ENCODE measurements around the gene PUSL1. TPM values are rescaled to one million over a fixed set of nuclear protein-coding genes. Genes with fewer than 3 reads are reported as not detected.

The PUSL1 gene
- total RNA-seq, 1 donor from 2014 or later, result 32.1 TPM

DNA sequence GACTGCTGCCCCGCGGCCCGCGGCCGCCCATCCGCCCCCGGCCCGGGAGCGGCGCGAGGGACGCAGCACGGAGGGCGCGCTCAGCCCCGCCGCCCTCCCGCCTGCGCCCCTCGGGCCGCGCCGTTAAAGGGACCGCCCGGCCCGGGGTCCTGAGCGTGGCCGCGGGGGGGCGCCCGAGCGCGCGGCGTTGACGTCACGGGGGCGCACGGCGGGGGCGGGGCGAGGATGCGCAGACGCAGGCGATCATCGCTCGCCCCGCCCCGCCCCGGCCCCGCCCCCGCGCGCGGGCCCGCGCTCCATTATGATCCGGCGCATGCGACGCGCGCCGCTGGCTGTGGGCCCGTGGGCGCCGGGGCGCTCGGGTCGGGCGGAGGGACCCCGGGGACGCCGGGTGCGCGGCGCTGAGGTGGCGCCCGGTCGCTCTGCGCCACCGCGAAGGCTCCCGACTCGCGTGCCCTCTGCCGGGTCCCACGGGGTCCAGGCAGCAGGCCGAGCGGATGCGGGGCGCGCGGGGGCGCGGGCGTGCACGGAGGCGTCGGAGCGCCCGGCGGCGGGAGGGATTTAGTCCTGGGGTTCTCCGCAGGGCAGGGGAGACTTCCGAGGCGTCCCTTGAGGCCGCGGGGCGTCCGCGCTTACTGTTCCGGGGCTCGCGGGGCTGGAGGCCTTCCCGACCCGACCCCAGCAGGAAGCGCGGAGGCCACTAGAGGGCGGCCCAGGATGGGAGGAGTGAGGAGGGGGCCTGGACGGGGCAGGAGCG is 41.0 kb downstream of the PUSL1 start, which contains the start of gene DVL1:
TSS of gene DVL1 (minus strand) at position 163 of the 757 bp plus-strand sequence. CDS start 353 bp downstream, outside the sequence.
- DNase-seq (ENCODE audit: extremely low read depth, low read depth, low spot score), result no peak

DNA sequence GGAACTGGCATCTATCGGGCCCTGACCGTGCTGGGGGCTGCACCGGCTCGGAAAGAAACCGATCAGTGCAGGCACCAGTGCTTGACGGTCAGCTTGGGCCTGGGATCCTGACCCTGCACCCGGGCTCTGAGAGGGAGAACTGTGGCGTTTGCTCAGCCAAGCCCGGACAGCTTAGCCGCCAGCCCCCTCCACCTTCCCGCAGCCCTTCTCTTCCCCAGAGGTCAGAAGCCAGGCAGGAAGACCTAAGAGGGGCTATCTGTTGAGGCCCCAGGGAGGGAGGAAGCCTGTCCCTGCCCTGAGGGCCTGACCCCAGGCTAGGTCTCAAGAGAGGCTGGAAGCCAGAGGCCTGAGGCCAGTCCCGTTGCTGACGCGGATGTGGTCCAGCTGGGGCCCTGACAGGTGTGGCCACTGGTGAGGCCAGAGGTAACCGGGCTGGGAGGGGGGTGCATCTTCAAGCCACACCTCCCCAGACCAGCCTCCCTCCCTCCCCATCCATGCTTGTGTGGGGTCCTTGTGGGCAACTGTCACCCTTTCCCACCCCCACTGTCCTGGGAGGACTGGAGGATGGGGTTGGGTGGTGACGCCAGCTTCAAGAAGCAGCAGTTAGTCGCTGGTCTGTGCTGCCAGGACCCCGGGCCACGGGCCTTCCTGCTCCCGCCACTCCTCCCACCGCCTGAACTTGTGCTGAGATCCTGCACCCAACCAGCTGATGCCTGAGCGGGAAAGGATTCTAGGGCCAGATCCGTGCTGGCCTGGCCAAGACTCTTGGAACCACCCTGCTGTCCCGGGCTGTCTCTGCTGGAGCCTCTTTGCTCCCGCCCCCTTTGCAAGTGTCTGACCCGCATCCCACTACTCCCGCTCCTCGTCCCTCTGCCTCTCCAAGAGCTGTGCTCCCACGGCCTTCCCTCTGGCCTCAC is 43.4 kb downstream of the PUSL1 start:
- DNase-seq (ENCODE audit: extremely low read depth, low read depth, low spot score), result no peak

DNA sequence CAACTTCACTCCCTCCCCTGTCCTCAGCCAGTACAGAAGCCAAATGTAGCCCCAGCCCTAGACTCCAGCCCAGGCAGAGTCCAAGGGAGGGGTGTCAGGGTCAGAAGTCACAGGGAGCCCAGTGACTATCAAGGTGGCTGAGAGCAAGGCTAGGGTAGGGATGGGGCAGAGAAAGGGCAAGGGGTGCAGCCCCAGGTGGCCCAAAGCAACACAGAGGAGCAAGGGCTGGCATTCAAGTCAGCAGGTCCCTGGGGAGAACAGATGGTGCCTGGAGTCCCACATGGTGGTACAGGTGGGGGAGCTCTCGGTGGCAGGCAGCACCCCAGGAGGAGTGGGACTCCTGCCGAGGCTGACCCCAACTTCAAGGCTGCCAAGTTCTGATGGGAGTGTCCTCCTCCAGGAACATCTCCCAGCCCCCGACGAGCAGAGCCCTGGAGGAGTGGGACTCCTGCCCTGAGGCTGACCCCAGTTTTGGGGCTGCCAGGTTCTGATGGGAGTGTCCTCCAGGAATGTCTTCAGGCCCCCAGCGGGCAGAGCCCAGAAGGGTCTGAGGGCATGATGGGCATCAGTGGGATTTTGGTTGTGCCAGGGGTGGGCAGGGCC is 44.5 kb downstream of the PUSL1 start:
- no peak for DNase-seq (ENCODE audit: extremely low read depth, low read depth, low spot score)

DNA sequence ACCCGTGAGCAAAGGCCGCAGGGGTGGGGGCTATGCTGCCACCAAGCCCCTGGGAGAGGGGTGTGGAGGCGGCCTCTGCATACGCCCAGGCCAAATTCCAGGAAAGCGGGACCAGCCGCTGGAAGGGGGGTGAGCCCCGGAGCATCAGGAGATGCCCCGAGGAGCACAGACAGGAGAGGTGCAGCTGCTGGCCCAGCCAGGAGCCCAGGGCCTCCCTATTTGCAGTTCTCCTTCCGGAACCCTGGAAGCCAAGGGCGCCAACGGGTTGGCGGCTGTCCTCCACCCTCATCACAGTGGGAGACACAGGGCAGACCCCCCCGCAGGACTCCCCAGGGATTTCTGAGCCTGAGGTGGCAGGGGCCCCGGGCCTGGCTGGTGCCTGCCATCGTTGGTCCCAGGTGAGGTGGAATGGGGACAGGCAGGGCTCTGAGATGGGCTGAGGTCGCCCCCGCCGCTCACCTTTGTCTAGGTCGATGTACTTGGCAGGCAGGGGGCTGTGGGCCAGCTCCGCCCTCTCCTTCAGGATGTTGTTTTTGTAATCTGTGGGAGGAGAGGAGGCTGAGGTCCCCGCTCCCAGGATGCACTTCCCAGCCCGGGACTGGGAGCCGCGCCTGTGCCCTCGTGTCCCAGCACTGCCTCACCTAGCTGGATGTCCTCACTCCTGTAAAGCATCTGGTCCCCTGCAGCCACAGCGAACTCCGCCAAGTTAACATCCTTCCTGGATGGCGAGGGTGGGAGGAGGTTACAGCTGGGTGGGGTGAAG is 45.2 kb downstream of the PUSL1 start:
- DNase-seq (ENCODE audit: extremely low read depth, low read depth, low spot score), result no peak

DNA sequence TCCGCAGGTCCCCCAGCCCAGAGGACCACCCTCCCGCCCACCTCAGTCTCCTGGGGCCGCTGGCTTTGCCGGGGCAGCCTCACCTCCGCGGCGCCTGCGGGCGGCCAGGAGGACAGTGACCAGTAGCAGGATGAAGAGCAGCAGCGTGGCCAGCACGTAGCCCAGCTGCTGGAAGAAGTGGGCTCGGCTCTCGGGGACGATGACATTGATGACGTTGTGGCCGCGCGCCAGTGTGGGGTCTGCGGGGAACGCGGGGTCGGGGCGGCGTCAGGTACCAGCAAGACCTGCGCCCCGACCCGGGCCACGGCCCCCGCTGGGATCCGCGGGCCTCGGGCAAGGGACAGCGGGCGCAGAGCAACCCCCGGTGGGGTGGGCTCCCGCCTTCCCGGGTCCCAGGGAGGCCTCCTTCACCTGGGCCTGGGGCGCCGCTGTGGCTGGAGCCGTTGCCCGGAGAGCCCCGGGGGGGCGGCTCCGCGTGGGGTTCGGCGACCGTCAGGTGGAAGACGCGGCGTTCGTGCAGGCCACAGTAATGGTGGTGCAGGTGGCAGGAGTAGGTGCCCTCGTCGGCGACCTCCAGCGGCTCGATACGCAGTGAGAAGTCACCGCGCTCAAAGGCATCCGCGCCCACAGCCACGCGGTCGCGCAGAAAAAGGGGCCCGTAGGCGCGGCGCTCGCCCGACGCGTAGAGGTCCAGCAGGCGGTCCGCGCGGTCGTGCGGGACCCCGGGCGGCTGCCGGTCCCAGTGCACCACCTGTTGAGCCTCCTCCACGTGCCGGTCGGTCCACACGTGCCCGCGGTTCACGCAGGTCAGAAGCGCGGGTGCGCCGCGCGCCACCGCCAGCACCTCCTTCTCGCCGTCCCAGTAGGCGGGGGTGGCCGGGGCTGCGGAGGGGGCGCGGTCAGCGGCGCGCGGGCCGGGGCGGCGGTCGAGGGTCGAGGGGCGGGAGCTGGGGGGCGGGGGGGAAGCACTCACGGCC is 46.2 kb downstream of the PUSL1 start:
- no peak for DNase-seq (ENCODE audit: extremely low read depth, low read depth, low spot score)

DNA sequence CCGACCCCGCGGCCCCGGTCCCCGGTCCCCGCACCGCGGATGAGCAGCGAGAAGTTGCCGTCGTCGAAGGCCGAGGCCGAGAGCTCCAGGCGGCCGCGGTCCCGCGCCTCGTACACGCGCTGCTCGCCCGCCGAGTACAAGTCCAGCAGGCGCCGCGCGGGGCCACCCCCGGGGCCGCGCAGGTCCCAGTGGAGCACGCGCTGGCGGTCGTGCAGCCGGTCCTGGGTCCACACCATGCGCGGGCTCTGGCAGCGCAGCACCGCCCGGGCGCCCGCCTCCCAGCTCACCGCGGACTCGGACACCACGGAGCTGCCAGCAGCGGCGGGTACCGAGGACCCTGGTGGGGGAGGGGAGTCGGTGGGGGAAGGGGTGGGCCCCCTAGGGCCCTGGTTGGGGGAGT is 47.0 kb downstream of the PUSL1 start:
- DNase-seq (ENCODE audit: extremely low read depth, low read depth, low spot score), result no peak

DNA sequence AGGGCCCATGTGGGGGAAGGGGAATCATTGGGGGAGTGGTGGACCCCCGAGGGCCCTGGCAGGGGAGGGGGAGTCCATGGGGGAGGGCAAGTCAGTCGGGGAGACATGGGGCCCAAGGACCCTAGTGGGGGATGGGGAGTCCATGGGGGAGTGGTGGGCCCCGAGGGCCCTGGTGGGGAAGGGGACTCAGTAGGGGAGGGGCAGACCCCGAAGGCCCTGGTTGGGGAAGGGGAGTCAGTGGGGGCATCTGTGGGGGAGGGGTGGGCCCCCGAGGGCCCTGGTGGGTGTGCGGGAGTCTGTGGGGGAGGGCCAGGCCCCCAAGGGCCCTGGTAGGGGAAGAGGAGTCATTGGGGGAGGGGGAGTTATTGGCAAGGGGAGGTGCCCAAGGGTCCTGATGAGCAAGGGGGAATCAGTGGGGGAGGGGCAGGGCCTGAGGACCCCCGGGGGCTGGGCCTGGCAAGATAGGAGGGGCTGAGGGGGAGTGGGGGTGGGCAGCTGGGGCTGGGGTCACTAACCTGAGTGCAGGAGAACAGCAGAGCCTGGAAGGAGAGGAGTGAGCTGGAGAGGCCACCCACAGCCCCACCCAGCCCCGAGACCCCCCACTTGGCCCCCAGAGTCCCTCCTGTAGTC is 47.9 kb downstream of the PUSL1 start:
- no peak for DNase-seq (ENCODE audit: extremely low read depth, low read depth, low spot score)

DNA sequence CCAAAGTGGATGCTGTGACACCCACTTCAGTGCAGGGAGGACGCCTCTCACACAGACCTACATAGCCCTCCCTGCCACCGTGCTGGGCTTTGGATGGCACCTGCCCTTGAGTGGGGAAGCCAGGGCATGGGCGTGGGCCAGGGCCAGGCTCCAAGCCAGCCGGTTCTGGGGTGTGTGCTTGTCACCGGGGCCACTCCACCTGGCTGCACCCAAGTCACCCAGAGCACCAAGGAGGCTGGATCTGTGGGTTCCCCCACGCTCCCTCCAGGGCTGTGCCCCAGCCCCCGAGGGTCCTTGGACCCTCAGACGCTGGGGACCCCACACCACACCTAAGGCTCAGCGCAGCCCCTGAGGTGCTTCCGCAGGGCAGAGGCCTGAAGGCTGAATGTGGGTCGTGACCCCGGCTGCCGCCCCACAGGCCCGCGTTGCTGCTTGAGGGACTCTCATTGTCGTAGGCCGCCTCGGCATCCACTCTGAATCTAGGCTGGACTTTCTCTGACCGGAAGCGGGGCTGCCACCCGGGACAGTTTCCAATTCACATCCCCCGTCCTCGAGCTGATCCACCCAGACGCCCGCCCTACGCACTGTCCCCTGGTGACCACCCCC is 48.5 kb downstream of the PUSL1 start:
- DNase-seq (ENCODE audit: extremely low read depth, low read depth, low spot score), result no peak

DNA sequence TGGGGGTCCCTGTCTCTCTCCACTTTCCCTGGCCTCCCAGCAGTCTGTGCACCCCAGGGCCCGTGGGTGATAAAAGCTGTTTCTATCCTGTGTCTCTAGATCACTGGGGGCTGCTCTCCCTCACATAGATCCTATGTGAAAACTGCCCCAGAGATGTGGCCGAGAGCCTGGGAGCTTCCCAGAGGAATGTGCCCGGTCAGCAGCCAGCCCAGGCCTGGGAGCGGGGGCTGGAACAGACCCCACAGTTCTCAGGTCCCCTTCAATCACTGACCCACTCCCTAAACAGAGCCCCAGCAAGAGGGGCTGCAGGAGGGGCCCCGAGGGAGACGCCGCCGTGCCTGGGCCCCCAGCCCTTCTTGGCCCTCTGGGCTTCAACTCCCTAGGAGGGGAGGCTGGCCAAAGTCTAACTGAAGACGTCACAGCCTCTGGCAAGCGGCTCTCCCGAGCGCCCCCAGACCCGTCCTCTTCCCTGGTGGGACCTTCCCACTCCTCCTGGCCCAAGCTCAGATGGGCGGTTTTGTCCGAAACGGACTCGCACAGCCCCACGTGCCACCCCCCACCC is 49.6 kb downstream of the PUSL1 start:
- no peak for DNase-seq (ENCODE audit: extremely low read depth, low read depth, low spot score)

DNA sequence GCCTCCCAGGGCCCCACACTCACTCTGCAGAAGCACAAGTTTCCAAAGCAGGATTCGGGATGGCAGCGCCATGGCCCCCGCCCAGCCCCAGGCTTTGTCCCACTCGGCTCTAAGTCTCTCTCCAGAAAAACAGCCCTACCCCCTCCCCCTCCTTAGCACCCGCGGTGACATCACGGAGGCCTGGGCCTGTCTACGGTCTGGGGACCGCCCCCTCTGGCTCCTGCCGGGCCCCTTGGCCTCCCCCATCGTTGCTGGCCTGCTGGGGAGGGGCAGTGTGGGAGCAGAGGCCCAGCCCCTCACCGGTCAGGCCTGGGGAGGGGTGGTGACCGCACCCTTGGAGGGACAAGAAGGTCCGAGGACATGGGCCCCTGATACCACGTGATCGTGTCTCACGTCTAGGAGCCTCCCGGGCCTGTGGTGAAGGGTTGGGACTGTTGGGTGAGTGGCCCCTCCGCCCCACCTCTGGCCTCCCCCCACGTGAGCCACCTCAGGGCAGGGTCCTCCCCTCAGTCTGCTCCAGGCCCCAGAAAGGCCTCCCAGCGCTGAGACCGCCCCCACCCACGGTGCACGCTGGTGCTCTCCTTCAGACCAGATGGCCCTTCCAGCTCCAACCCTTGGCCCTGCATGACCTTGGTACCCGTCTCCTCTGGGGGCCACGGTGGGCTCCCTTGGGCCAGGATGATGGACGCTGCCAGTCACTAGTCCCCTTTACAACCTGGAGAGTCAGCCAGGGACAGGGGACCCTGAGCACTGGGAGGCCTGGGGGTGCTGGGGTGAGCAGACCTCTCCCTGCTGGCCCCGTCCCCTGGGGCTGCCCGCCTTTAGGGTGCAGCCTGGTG is 50.3 kb downstream of the PUSL1 start, which contains the start of gene MXRA8:
TSS of gene MXRA8 (minus strand) at position 123 of the 839 bp plus-strand sequence. CDS start at position 72, 51 bp downstream.
- DNase-seq (ENCODE audit: extremely low read depth, low read depth, low spot score), result no peak

DNA sequence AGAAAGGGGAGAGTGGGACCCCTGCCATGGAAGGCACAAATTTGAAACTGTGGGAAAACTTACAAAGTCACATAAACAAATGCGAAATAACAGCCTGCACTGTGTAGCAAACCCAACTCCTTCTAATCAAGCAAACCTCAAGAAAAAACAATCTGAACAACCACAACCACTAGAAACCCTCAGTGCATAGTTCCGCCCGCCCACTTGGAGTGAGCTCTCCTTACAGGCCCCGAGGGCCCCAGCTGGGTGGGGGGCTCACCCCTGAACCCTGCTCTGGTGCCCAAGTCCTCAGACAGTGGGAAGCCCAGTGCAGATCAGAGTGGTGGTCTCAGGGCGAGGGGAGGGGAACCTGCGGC is 50.9 kb downstream of the PUSL1 start:
- no peak for DNase-seq (ENCODE audit: extremely low read depth, low read depth, low spot score)

DNA sequence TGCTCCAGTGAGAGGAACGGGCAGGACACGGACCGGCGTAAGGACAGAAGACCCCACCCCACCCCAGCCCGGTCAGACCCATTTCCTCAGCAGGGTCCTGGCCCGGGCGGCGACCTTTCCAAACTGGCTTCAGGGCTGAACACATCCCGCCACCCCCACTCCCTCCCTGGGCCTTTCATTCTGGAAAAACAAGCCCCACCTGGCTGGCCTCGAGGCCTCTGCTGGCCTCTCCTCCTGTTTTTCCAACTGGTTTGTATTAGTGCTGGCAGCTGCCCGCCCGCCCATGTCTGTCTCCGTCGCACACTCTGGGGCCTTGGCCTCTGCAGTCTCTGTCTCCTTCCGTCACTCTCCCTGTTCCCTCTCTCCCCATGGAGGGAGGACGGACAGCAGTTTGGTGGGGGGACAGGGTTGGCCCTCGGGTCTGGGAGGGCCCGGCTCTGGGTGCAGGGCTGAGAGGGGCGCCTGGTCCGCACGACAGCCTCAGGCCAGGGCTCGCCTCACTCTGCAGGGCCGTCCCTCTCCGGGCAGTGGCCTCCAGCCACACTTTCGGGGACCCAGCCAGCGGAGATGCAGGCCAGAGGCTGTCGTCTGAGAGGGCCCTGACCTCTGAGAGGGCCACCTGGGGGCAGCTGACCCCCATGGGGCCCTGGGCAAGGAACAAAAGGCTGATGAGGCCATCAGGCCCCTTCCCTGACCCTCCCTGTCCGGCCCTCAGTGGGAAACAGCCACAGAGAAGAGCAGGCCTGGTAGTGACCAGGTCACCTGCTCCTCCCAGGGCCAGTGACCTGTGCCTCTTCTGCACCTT is 51.5 kb downstream of the PUSL1 start:
- no peak for DNase-seq (ENCODE audit: extremely low read depth, low read depth, low spot score)

DNA sequence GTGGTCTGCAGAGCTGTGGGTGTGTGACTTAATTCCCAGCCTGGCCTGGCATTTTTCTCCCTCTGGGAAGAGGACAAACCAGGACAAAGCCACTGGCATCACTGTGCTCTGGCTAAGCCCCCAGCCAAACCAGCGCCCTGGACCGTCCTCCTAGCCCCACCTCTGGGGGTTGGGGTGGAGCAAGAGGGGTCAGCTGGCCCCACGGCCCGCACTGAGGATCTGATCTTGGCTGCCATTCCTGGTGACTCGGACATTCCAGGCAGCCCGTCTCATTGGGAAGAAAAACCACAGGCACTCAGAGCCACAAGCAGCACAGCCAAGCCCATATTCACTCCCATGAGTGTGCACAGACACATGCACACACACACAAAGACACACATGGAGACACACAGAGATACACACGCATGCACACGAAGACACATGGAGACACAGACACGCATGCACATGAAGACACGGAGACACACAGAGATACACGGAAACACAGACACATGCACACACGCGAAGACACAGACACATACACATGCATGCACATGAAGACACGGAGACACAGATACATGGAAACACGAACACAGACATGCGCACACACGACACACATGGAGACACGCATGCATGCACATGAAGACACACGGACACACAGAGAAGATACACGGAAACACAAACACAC is 52.2 kb downstream of the PUSL1 start:
- no peak for DNase-seq (ENCODE audit: extremely low read depth, low read depth, low spot score)

Measured in glomerular endothelial cell (primary cell).